ENCODE data around the gene ANXA3. TPM values are rescaled to one million over a fixed set of nuclear protein-coding genes. Genes with fewer than 3 reads are reported as not detected.

Gene ANXA3
- total RNA-seq, 1 donor from 2014 or later: 1.5 TPM

Other genes starting within 250 kb of the ANXA3 start
- 17.5 and 17.6 TPM in 2 replicates for gene BMP2K, start 224.6 kb downstream of the ANXA3 start, total RNA-seq

All from T-helper 2 cell treated with Interferon-gamma antibody and Interleukin-4, amounts not matched to agents 100 ng/mL and 5 ng/mL, for 36 hours (primary cell).